ENCODE data around the gene MAB21L4.

GRCh38 chr2:240846873-240847595, 48.9 kb downstream of the MAB21L4 start:
- TF ChIP-seq REST (IDR thresholded peaks at IDR 0.05; ENCODE audit: low read depth, low read length) (no peak), ZBTB33 (IDR thresholded peaks at IDR 0.05; ENCODE audit: borderline replicate concordance, low read depth) (no peak), CTCF (IDR thresholded peaks at IDR 0.05) (no peak)
